RPMI8226 (cell line): ENCODE results near the gene FDX2.

Source experiments
- DNase-seq: peaks from one replicate; pipeline ENCODE4 v3.0.0-alpha.2; 2015

The FDX2 gene

GRCh38 chr19:10332965-10333757, 17.3 kb upstream of the FDX2 start, which contains the start of gene RAVER1:
TSS of gene RAVER1 (minus strand) at chr19:10333529. CDS start at chr19:10333507, 22 bp downstream.
- DNase-seq: peak; percentile 98

- no peak for DNase-seq
Measured at GRCh38 chr19:10332158-10332964, 16.5 kb upstream of the FDX2 start.

GRCh38 chr19:10329555-10329954, 13.7 kb upstream of the FDX2 start:
- no peak for DNase-seq

GRCh38 chr19:10328558-10329429, 13.0 kb upstream of the FDX2 start:
- no peak for DNase-seq

GRCh38 chr19:10327793-10328192, 12.0 kb upstream of the FDX2 start:
- no peak for DNase-seq

GRCh38 chr19:10325732-10326131, 9.9 kb upstream of the FDX2 start:
- no peak for DNase-seq

GRCh38 chr19:10321874-10322835, 6.3 kb upstream of the FDX2 start:
- DNase-seq: no peak

GRCh38 chr19:10321417-10321797, 5.6 kb upstream of the FDX2 start:
- DNase-seq: no peak

- no peak for DNase-seq
Measured at GRCh38 chr19:10320602-10321416, 5.0 kb upstream of the FDX2 start.

- DNase-seq: no peak
Measured at GRCh38 chr19:10318807-10319682, 3.2 kb upstream of the FDX2 start.

- DNase-seq: no peak
Measured at GRCh38 chr19:10317857-10318462, 2.1 kb upstream of the FDX2 start.

GRCh38 chr19:10317045-10317856, 1.4 kb upstream of the FDX2 start:
- no peak for DNase-seq

GRCh38 chr19:10316229-10317044, 622 bp upstream of the FDX2 start:
- DNase-seq: no peak

GRCh38 chr19:10309423-10309822, 6.4 kb downstream of the FDX2 start, which contains the start of gene ZGLP1:
TSS of gene ZGLP1 (minus strand) at chr19:10309815.
- DNase-seq: no peak

- DNase-seq: no peak
Measured at GRCh38 chr19:10306327-10306726, 9.5 kb downstream of the FDX2 start.

- no peak for DNase-seq
Measured at GRCh38 chr19:10305139-10305806, 10.5 kb downstream of the FDX2 start.
